HL-60 (cell line): ENCODE data around the gene AKT1.

ENCODE experiments used
- DNase-seq, 2 experiments: peaks; one replicate each; pipeline ENCODE4 v3.0.0-alpha.2; 2010 to 2020; ENCODE audit warnings: low read depth in 1 of 2, low spot score in 1 of 2
- H3K27ac ChIP-seq: fragments of 250-450 bp; sonication (Bioruptor Pico); replicated peaks from 2 replicates; pipeline ENCODE4 v1.5.1; 2020; ENCODE audit warnings: mild to moderate bottlenecking, moderate library complexity
- H3K27me3 ChIP-seq: fragments of 250-450 bp; sonication (Bioruptor Pico); 2 replicates; pipeline ENCODE4 v1.5.1; 2021; ENCODE audit warnings: mild to moderate bottlenecking, moderate library complexity; ENCODE audit not compliant: insufficient read depth, poor library complexity, severe bottlenecking
- H3K4me3 ChIP-seq: replicated peaks from 2 replicates; pipeline ENCODE4 v1.5.1; 2011; ENCODE audit warnings: mild to moderate bottlenecking, control low read depth, low read length; ENCODE audit not compliant: insufficient read depth
- CTCF ChIP-seq: IDR thresholded peaks from one replicate; pipeline ENCODE4 v1.5.1; 2011; ENCODE audit warnings: low read length, control low read depth, inconsistent platforms; ENCODE audit not compliant: insufficient read depth
- GABPA ChIP-seq: IDR thresholded peaks from 2 replicates; pipeline ENCODE4 v1.6.1; 2012; ENCODE audit warnings: low read depth
- POLR2AphosphoS5 ChIP-seq: IDR thresholded peaks from 2 replicates; pipeline ENCODE4 v1.6.1; 2012; ENCODE audit warnings: low read depth
- REST ChIP-seq: IDR thresholded peaks from 2 replicates; pipeline ENCODE4 v1.6.1; 2012; ENCODE audit warnings: low read depth; ENCODE audit not compliant: insufficient replicate concordance
- SPI1 ChIP-seq: IDR thresholded peaks from 2 replicates; pipeline ENCODE4 v1.6.1; 2012; ENCODE audit warnings: low read depth, mild to moderate bottlenecking, borderline replicate concordance

The AKT1 gene

GRCh38 chr14:104749111-104749649 lies 46.4 kb downstream of the AKT1 start:
- no peaks in the 10 kb centered on the region for H3K27me3 ChIP-seq
- H3K4me3 ChIP-seq: no peak overlapping the region
- H3K27ac ChIP-seq: no peak overlapping the region
- DNase-seq: no peak
- TF ChIP-seq POLR2AphosphoS5 (no peak), CTCF (no peak), REST (no peak), SPI1 (no peak), GABPA (no peak)

GRCh38 chr14:104747876-104748275 lies 47.7 kb downstream of the AKT1 start:
- Histone ChIP-seq H3K27me3 (no peaks in the 10 kb centered on the region), H3K27ac (no peak overlapping the region), H3K4me3 (no peak overlapping the region)
- no peak for TF ChIP-seq POLR2AphosphoS5
- no peak for TF ChIP-seq GABPA
- no peak for TF ChIP-seq REST
- no peak for TF ChIP-seq SPI1
- no peak for TF ChIP-seq CTCF
- DNase-seq: no peak

- TF ChIP-seq POLR2AphosphoS5 (no peak), GABPA (no peak)
- H3K4me3 ChIP-seq: no peak overlapping the region
- H3K27ac ChIP-seq: no peak overlapping the region
- H3K27me3 ChIP-seq: no peaks in the 10 kb centered on the region
- no peak for DNase-seq
These were observed 48.5 kb downstream of the AKT1 start for GRCh38 chr14:104746934-104747481.

GRCh38 chr14:104746071-104746545 lies 49.4 kb downstream of the AKT1 start:
- H3K27me3 ChIP-seq: no peaks in the 10 kb centered on the region
- no peak overlapping the region for H3K4me3 ChIP-seq
- no peak for DNase-seq
- H3K27ac ChIP-seq: no peak overlapping the region
- TF ChIP-seq SPI1 (no peak), REST (no peak), GABPA (no peak), CTCF (no peak), POLR2AphosphoS5 (no peak)
